AG09309 (cell line): ENCODE results near the gene SAP30BP.

Experiments used
- DNase-seq: peaks from one replicate; pipeline ENCODE4 v3.0.0-alpha.2; 2010; ENCODE audit warnings: low read depth
- H3K4me3 ChIP-seq: 2 replicates; pipeline ENCODE4 v1.5.1; 2011; ENCODE audit warnings: mild to moderate bottlenecking, low read depth, low read length, moderate library complexity; ENCODE audit not compliant: control insufficient read depth
- CTCF ChIP-seq: IDR thresholded peaks from 2 replicates; pipeline ENCODE4 v1.5.1; 2011; ENCODE audit warnings: mild to moderate bottlenecking, low read depth, low read length, inconsistent platforms; ENCODE audit not compliant: insufficient read depth, control insufficient read depth; ENCODE audit errors: missing control alignments

The SAP30BP gene

GRCh38 chr17:75755990-75756389, 88.9 kb downstream of the SAP30BP start:
- TF ChIP-seq CTCF, result no peak
- H3K4me3 ChIP-seq, result no peak overlapping the region
- DNase-seq, result no peak

GRCh38 chr17:75756451-75757085, 89.4 kb downstream of the SAP30BP start:
- no peak for DNase-seq
- no peak overlapping the region for H3K4me3 ChIP-seq
- TF ChIP-seq CTCF, result no peak

- no peak for DNase-seq
- H3K4me3 ChIP-seq, result no peak overlapping the region
- TF ChIP-seq CTCF, result no peak
Observed at GRCh38 chr17:75757086-75757681, 90.0 kb downstream of the SAP30BP start.
